ENCODE data around the gene SLC9A7. TPM values are rescaled to one million over a fixed set of nuclear protein-coding genes. Genes with fewer than 3 reads are reported as not detected.
"Not testable (repeated sequence)": the region's sequence is repeated elsewhere in the genome, so short reads cannot be mapped to it uniquely, and the experiment has no call there.

Gene SLC9A7
- 4.7 TPM for polyA plus RNA-seq (2013, experiment 1 of 2)
- polyA plus RNA-seq (2013, experiment 2 of 2), result 4.0 TPM

GRCh38 chrX:46758956-46759644, at the start of gene SLC9A7:
Gene SLC9A7, minus strand, starts transcription at chrX:46759118. Its CDS starts 89 bp downstream, at chrX:46759029.
- no peaks in the 10 kb centered on the region; the same call in 1 of the 2 replicates for H3K27me3 ChIP-seq (ENCODE audit: insufficient read depth, low read length)
- H3K9ac ChIP-seq (ENCODE audit: low read depth, low read length), result peak within 1 kb of the TSS; percentile 59
- H3K36me3 ChIP-seq (ENCODE audit: insufficient read depth, low read length), result no peaks in the 10 kb centered on the region
- peaks cover 12% of the 10 kb centered on the region for H3K4me1 ChIP-seq (ENCODE audit: insufficient read depth, low read length)
- no peaks in the 10 kb centered on the region for H3K9me3 ChIP-seq (ENCODE audit: insufficient read depth, low read depth, low read length)
- H3K27ac ChIP-seq (ENCODE audit: low read depth, low read length), result no peak within 1 kb of the TSS
- under 1% methylated on average over 80 of the region's 85 CpGs for WGBS
- peak within 1 kb of the TSS; percentile 71 for H3K4me3 ChIP-seq (ENCODE audit: low read length)

GRCh38 chrX:46805270-46805669, 46.4 kb upstream of the SLC9A7 start:
- H3K27ac ChIP-seq (ENCODE audit: low read depth, low read length), result no peak overlapping the region
- H3K27me3 ChIP-seq (ENCODE audit: insufficient read depth, low read length), result no peaks in the 10 kb centered on the region
- H3K36me3 ChIP-seq (ENCODE audit: insufficient read depth, low read length), result no peaks in the 10 kb centered on the region
- no peak overlapping the region for H3K9ac ChIP-seq (ENCODE audit: low read depth, low read length)
- no peaks in the 10 kb centered on the region for H3K9me3 ChIP-seq (ENCODE audit: insufficient read depth, low read depth, low read length)
- H3K4me3 ChIP-seq (ENCODE audit: low read length), result no peak overlapping the region
- WGBS, result 60% methylated on average over 1 of the region's 2 CpGs
- no peaks in the 10 kb centered on the region for H3K4me1 ChIP-seq (ENCODE audit: insufficient read depth, low read length)

GRCh38 chrX:46803140-46803539, 44.2 kb upstream of the SLC9A7 start:
- Histone ChIP-seq H3K36me3 (ENCODE audit: insufficient read depth, low read length) (no peaks in the 10 kb centered on the region), H3K4me1 (ENCODE audit: insufficient read depth, low read length) (no peaks in the 10 kb centered on the region), H3K4me3 (ENCODE audit: low read length) (no peak overlapping the region), H3K27ac (ENCODE audit: low read depth, low read length) (no peak overlapping the region), H3K27me3 (ENCODE audit: insufficient read depth, low read length) (no peaks in the 10 kb centered on the region), H3K9ac (ENCODE audit: low read depth, low read length) (no peak overlapping the region), H3K9me3 (ENCODE audit: insufficient read depth, low read depth, low read length) (no peaks in the 10 kb centered on the region)
- 78% methylated on average over 2 of the region's 3 CpGs for WGBS

- H3K9me3 ChIP-seq (ENCODE audit: insufficient read depth, low read depth, low read length), result no peaks in the 10 kb centered on the region
These were observed 37.8 kb upstream of the SLC9A7 start for GRCh38 chrX:46796574-46797191.

GRCh38 chrX:46793386-46794143, 34.6 kb upstream of the SLC9A7 start:
- H3K36me3 ChIP-seq (ENCODE audit: insufficient read depth, low read length), result no peaks in the 10 kb centered on the region
- peaks cover 15% of the 10 kb centered on the region for H3K4me1 ChIP-seq (ENCODE audit: insufficient read depth, low read length)
- no peaks in the 10 kb centered on the region for H3K27me3 ChIP-seq (ENCODE audit: insufficient read depth, low read length)
- 94% methylated on average over 4 of the region's 6 CpGs for WGBS
- no peak overlapping the region for H3K4me3 ChIP-seq (ENCODE audit: low read length)
- H3K9ac ChIP-seq (ENCODE audit: low read depth, low read length), result no peak overlapping the region
- no peaks in the 10 kb centered on the region for H3K9me3 ChIP-seq (ENCODE audit: insufficient read depth, low read depth, low read length)
- H3K27ac ChIP-seq (ENCODE audit: low read depth, low read length), result no peak overlapping the region

More at GRCh38 chrX:46796574-46797191, 37.8 kb upstream of the SLC9A7 start:
- Histone ChIP-seq H3K9ac (ENCODE audit: low read depth, low read length) (no peak overlapping the region), H3K4me1 (ENCODE audit: insufficient read depth, low read length) (peaks cover 14% of the 10 kb centered on the region), H3K36me3 (ENCODE audit: insufficient read depth, low read length) (no peaks in the 10 kb centered on the region), H3K27me3 (ENCODE audit: insufficient read depth, low read length) (no peaks in the 10 kb centered on the region), H3K27ac (ENCODE audit: low read depth, low read length) (no peak overlapping the region), H3K4me3 (ENCODE audit: low read length) (no peak overlapping the region)
- 52% methylated on average over 5 of the region's 8 CpGs for WGBS

GRCh38 chrX:46792810-46793188, 33.9 kb upstream of the SLC9A7 start:
- WGBS, result no CpG with 5 or more reads among the region's 4 CpGs
- Histone ChIP-seq H3K36me3 (ENCODE audit: insufficient read depth, low read length) (no peaks in the 10 kb centered on the region), H3K9ac (ENCODE audit: low read depth, low read length) (no peak overlapping the region), H3K27me3 (ENCODE audit: insufficient read depth, low read length) (no peaks in the 10 kb centered on the region), H3K27ac (ENCODE audit: low read depth, low read length) (no peak overlapping the region), H3K4me1 (ENCODE audit: insufficient read depth, low read length) (peaks cover 15% of the 10 kb centered on the region), H3K4me3 (ENCODE audit: low read length) (no peak overlapping the region), H3K9me3 (ENCODE audit: insufficient read depth, low read depth, low read length) (no peaks in the 10 kb centered on the region)

GRCh38 chrX:46791927-46792809, 33.2 kb upstream of the SLC9A7 start:
- Histone ChIP-seq H3K9me3 (ENCODE audit: insufficient read depth, low read depth, low read length) (no peaks in the 10 kb centered on the region), H3K4me1 (ENCODE audit: insufficient read depth, low read length) (peaks cover 15% of the 10 kb centered on the region), H3K9ac (ENCODE audit: low read depth, low read length) (peak overlapping the region; percentile 21; the same call in 1 of the 2 replicates), H3K36me3 (ENCODE audit: insufficient read depth, low read length) (no peaks in the 10 kb centered on the region), H3K4me3 (ENCODE audit: low read length) (no peak overlapping the region), H3K27me3 (ENCODE audit: insufficient read depth, low read length) (no peaks in the 10 kb centered on the region), H3K27ac (ENCODE audit: low read depth, low read length) (peak overlapping the region; percentile 18; the same call in 1 of the 2 replicates)
- 42% methylated on average over 6 of the region's 7 CpGs for WGBS

GRCh38 chrX:46788902-46789301, 30.0 kb upstream of the SLC9A7 start:
- H3K27ac ChIP-seq (ENCODE audit: low read depth, low read length), result no peak overlapping the region
- 44% methylated on average over 3 of the region's 4 CpGs for WGBS
- H3K27me3 ChIP-seq (ENCODE audit: insufficient read depth, low read length), result no peaks in the 10 kb centered on the region
- no peaks in the 10 kb centered on the region for H3K9me3 ChIP-seq (ENCODE audit: insufficient read depth, low read depth, low read length)
- no peaks in the 10 kb centered on the region for H3K36me3 ChIP-seq (ENCODE audit: insufficient read depth, low read length)
- peaks cover 15% of the 10 kb centered on the region for H3K4me1 ChIP-seq (ENCODE audit: insufficient read depth, low read length)
- no peak overlapping the region for H3K9ac ChIP-seq (ENCODE audit: low read depth, low read length)
- H3K4me3 ChIP-seq (ENCODE audit: low read length), result no peak overlapping the region

GRCh38 chrX:46784437-46784836, 25.5 kb upstream of the SLC9A7 start:
- H3K9ac ChIP-seq (ENCODE audit: low read depth, low read length); H3K36me3 ChIP-seq (ENCODE audit: insufficient read depth, low read length); H3K27ac ChIP-seq (ENCODE audit: low read depth, low read length); H3K4me1 ChIP-seq (ENCODE audit: insufficient read depth, low read length); H3K27me3 ChIP-seq (ENCODE audit: insufficient read depth, low read length); H3K9me3 ChIP-seq (ENCODE audit: insufficient read depth, low read depth, low read length); H3K4me3 ChIP-seq (ENCODE audit: low read length): not testable (repeated sequence)

GRCh38 chrX:46782034-46782433, 23.1 kb upstream of the SLC9A7 start:
- no peaks in the 10 kb centered on the region for H3K9me3 ChIP-seq (ENCODE audit: insufficient read depth, low read depth, low read length)
- no peaks in the 10 kb centered on the region for H3K36me3 ChIP-seq (ENCODE audit: insufficient read depth, low read length)
- WGBS, result 85% methylated on average over 4 of the region's 4 CpGs
- no peak overlapping the region for H3K9ac ChIP-seq (ENCODE audit: low read depth, low read length)
- peaks cover 4% of the 10 kb centered on the region; the same call in 1 of the 2 replicates for H3K4me1 ChIP-seq (ENCODE audit: insufficient read depth, low read length)
- H3K4me3 ChIP-seq (ENCODE audit: low read length), result no peak overlapping the region
- no peaks in the 10 kb centered on the region for H3K27me3 ChIP-seq (ENCODE audit: insufficient read depth, low read length)
- no peak overlapping the region for H3K27ac ChIP-seq (ENCODE audit: low read depth, low read length)

Data from HUES64 (cell line).